HEK293 (cell line): ENCODE data around the gene C2orf42.

ENCODE experiments used
- CTCF ChIA-PET: fragments of 350-600 bp; formaldehyde crosslinking; extraction: SDS; loops from one replicate; lab custom pipeline; 2021; ENCODE audit warnings: antibody characterized with exemption; lab: Yijun Ruan, JAX
- POLR2A ChIA-PET: fragments of 300-600 bp; formaldehyde crosslinking; extraction: SDS; loops from one replicate; lab custom pipeline; 2020; ENCODE audit warnings: antibody characterized with exemption, inconsistent platforms; lab: Yijun Ruan, JAX
- H3K27ac ChIP-seq: fragments of 200-500 bp; sonication (Bioruptor generic); 2 replicates; pipeline ENCODE4 v1.5.1; 2014; ENCODE audit warnings: low read depth, low read length, control low read depth, inconsistent platforms; ENCODE audit errors: extremely low read depth
- H3K36me3 ChIP-seq, 2 experiments: fragments of 200-500 bp in 1 of 2; sonication (Bioruptor generic) in 1 of 2; 1 replicate in 1 of 2; 2 replicates in 1 of 2; pipeline ENCODE4 v1.5.1; 2014 to 2017; ENCODE audit warnings: inconsistent platforms in 2 of 2, low read length in 2 of 2; ENCODE audit not compliant: control insufficient read depth in 2 of 2, insufficient read depth in 1 of 2
- H3K4me1 ChIP-seq: fragments of 200-500 bp; sonication (Bioruptor generic); 2 replicates; pipeline ENCODE4 v1.5.1; 2014; ENCODE audit warnings: mild to moderate bottlenecking, low read length, inconsistent platforms; ENCODE audit not compliant: control insufficient read depth, insufficient read depth
- H3K4me3 ChIP-seq: 2 replicates; pipeline ENCODE4 v1.5.1; 2011; ENCODE audit warnings: low read depth, mild to moderate bottlenecking, control low read depth, low read length, moderate library complexity
- H3K9me3 ChIP-seq: fragments of 200-500 bp; sonication (Bioruptor generic); 2 replicates; pipeline ENCODE4 v1.5.1; 2014; ENCODE audit warnings: low read depth, low read length, inconsistent platforms; ENCODE audit not compliant: control insufficient read depth, insufficient read depth
- HOXA7 ChIP-seq: sonication (generic); formaldehyde crosslinking; IDR thresholded peaks from 2 replicates; pipeline ENCODE4 v1.8.1; 2022; ENCODE audit warnings: missing genetic modification reagents, borderline replicate concordance
- KLF9 ChIP-seq: fragments of 450-650 bp; formaldehyde crosslinking; IDR thresholded peaks from 2 replicates; pipeline ENCODE4 v1.5.1; 2016; ENCODE audit warnings: missing biosample characterization, missing genetic modification characterization, low read depth
- MEIS1 ChIP-seq: sonication (generic); formaldehyde crosslinking; IDR thresholded peaks from 2 replicates; pipeline ENCODE4 v1.8.1; 2022; ENCODE audit warnings: missing genetic modification reagents, mild to moderate bottlenecking, borderline replicate concordance
- OVOL3 ChIP-seq: fragments of 450-650 bp; formaldehyde crosslinking; IDR thresholded peaks from 2 replicates; pipeline ENCODE4 v1.5.1; 2016; ENCODE audit warnings: missing biosample characterization, missing genetic modification characterization
- ZNF146 ChIP-seq: fragments of 450-650 bp; formaldehyde crosslinking; IDR thresholded peaks from 2 replicates; pipeline ENCODE4 v1.5.1; 2016; ENCODE audit warnings: missing biosample characterization, missing genetic modification characterization
- ZNF184 ChIP-seq: fragments of 450-650 bp; IDR thresholded peaks from 2 replicates; pipeline ENCODE4 v1.5.1; 2018; ENCODE audit warnings: missing biosample characterization, mild to moderate bottlenecking, missing genetic modification characterization
- ZNF26 ChIP-seq: fragments of 450-650 bp; formaldehyde crosslinking; IDR thresholded peaks from 2 replicates; pipeline ENCODE4 v1.5.1; 2016; ENCODE audit warnings: missing biosample characterization, missing genetic modification characterization
- ZNF423 ChIP-seq: fragments of 450-650 bp; formaldehyde crosslinking; IDR thresholded peaks from 2 replicates; pipeline ENCODE4 v1.5.1; 2016; ENCODE audit warnings: missing biosample characterization, missing genetic modification characterization
- ZNF518A ChIP-seq: fragments of 450-650 bp; formaldehyde crosslinking; conservative IDR thresholded peaks from 2 replicates; pipeline ENCODE4 v1.5.1; 2016; ENCODE audit warnings: low read depth, missing biosample characterization, missing genetic modification characterization
- ZNF544 ChIP-seq: fragments of 450-650 bp; formaldehyde crosslinking; IDR thresholded peaks from 2 replicates; pipeline ENCODE4 v1.5.0; 2017; ENCODE audit warnings: missing biosample characterization, missing genetic modification characterization
- ZNF555 ChIP-seq: fragments of 450-650 bp; formaldehyde crosslinking; conservative IDR thresholded peaks from 2 replicates; pipeline ENCODE4 v1.5.1; 2017; ENCODE audit warnings: missing biosample characterization, mild to moderate bottlenecking, missing genetic modification characterization, inconsistent platforms
- ZNF558 ChIP-seq: fragments of 450-650 bp; formaldehyde crosslinking; IDR thresholded peaks from 2 replicates; pipeline ENCODE4 v1.5.1; 2016; ENCODE audit warnings: missing biosample characterization, missing genetic modification characterization
- ZNF777 ChIP-seq: fragments of 450-650 bp; formaldehyde crosslinking; IDR thresholded peaks from 2 replicates; pipeline ENCODE4 v1.5.1; 2017; ENCODE audit warnings: missing biosample characterization, missing genetic modification characterization, borderline replicate concordance
- ZSCAN5A ChIP-seq: fragments of 450-650 bp; formaldehyde crosslinking; IDR thresholded peaks from 2 replicates; pipeline ENCODE4 v1.5.1; 2016; ENCODE audit warnings: missing biosample characterization, missing genetic modification characterization
- TF ChIP-seq, protein P1 (sequence below): fragments of 450-650 bp; formaldehyde crosslinking; IDR thresholded peaks from 2 replicates; pipeline ENCODE4 v1.5.1; 2016; ENCODE audit warnings: missing biosample characterization, missing genetic modification characterization, borderline replicate concordance
- TF ChIP-seq, protein P2 (sequence below): fragments of 450-650 bp; formaldehyde crosslinking; IDR thresholded peaks from 2 replicates; pipeline ENCODE4 v1.5.0; 2017; ENCODE audit warnings: missing biosample characterization, missing genetic modification characterization, borderline replicate concordance

C2orf42 gene

DNA sequence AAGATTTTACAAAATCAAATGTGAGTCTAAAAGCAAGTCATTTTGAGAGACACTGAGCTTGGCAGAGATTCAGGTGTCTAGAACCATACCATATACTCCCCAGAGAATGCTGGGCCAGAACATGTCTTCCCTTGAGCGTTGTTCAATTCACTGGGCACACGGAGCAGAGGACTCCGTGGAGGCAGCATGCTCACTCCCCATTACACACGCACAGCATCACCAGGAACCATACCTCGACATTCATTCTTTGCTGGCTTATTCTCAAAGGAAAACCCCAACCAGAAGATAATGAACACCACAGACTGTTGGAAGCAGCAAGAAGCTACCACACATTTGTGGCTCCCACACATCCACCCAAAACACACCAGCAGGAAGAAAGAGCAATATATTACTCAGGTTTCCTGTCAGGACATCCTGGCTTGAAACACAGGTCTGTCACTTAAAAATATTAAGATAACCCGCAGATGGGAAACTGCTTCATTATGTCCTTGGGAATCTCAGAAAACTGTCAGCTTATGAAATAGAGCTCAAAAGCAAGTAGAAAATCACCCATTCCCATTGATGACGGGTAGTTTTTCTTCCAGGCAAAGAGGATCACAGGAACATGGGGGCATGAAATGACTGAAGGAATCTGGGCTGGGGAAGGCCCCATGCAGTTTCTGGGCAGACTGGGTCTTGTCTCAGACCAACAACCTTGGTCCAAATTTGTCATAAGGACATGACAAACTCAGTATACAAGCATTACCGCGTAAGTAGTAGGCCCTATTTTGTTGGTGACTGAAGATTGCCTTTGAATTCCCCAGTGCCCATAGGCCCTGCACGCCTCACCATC, 57.1 kb downstream of the C2orf42 start:
- CTCF ChIA-PET = interaction anchor here (1.2 to 1.5 kb wide), 2 partner anchors 9 to 221 kb away, joined by 3 read pairs; no protein-coding TSS in a partner anchor
- no peaks in the 10 kb centered on the region for H3K9me3 ChIP-seq
- H3K4me1 ChIP-seq = peaks cover 23% of the 10 kb centered on the region
- TF ChIP-seq, protein P1, sequence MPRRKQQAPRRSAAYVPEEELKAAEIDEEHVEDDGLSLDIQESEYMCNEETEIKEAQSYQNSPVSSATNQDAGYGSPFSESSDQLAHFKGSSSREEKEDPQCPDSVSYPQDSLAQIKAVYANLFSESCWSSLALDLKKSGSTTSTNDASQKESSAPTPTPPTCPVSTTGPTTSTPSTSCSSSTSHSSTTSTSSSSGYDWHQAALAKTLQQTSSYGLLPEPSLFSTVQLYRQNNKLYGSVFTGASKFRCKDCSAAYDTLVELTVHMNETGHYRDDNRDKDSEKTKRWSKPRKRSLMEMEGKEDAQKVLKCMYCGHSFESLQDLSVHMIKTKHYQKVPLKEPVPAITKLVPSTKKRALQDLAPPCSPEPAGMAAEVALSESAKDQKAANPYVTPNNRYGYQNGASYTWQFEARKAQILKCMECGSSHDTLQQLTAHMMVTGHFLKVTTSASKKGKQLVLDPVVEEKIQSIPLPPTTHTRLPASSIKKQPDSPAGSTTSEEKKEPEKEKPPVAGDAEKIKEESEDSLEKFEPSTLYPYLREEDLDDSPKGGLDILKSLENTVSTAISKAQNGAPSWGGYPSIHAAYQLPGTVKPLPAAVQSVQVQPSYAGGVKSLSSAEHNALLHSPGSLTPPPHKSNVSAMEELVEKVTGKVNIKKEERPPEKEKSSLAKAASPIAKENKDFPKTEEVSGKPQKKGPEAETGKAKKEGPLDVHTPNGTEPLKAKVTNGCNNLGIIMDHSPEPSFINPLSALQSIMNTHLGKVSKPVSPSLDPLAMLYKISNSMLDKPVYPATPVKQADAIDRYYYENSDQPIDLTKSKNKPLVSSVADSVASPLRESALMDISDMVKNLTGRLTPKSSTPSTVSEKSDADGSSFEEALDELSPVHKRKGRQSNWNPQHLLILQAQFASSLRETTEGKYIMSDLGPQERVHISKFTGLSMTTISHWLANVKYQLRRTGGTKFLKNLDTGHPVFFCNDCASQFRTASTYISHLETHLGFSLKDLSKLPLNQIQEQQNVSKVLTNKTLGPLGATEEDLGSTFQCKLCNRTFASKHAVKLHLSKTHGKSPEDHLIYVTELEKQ (tag by site-specific recombination) = no peak
- TF ChIP-seq ZNF558 (tag by site-specific recombination) (no peak), ZNF184 (tag by site-specific recombination) (no peak), HOXA7 (CRISPR knock-in tag) (no peak), ZNF777 (tag by site-specific recombination) (no peak), OVOL3 (tag by site-specific recombination) (no peak), ZSCAN5A (tag by site-specific recombination) (no peak), ZNF146 (tag by site-specific recombination) (no peak), ZNF518A (tag by site-specific recombination) (no peak), ZNF423 (tag by site-specific recombination) (no peak), ZNF555 (no peak), KLF9 (no peak)
- TF ChIP-seq, all 188 proteins: peak for 0
- H3K36me3 ChIP-seq = no peaks in the 10 kb centered on the region
- POLR2A ChIA-PET = interaction anchor here (1.6 to 1.8 kb wide), 3 partner anchors 9 to 219 kb away, joined by 6 to 10 read pairs (median 6); partner anchors contain the start of gene MXD1
- peak overlapping the region; percentile 92 for H3K27ac ChIP-seq
- no peak overlapping the region for H3K4me3 ChIP-seq

DNA sequence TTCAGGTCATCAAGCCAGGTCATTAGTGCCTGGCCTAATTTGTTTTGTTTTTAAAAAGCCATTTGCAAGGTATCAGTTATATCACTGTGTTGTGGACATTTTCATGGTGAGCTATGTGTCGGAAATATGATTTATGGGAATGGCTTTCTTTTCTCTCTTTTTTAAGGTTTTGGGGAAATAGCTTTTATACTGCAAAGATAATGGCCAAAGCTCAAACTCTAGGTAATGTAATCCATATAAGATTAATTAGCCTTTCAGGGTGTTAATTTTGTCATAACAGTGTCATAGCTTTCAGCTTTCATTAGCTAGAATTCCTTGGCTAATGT, 57.7 kb downstream of the C2orf42 start:
- peak overlapping the region; percentile 92 for H3K27ac ChIP-seq
- ChIA-PET CTCF (interaction anchor here (1.2 kb wide), 1 partner anchor 10 kb away, joined by 3 read pairs; no protein-coding TSS in a partner anchor), POLR2A (interaction anchor here (0.7 to 1.8 kb wide), 5 partner anchors 9 to 219 kb away, joined by 4 to 10 read pairs (median 6); partner anchors contain the start of genes C2orf42 and MXD1)
- H3K9me3 ChIP-seq = no peaks in the 10 kb centered on the region
- no peak overlapping the region for H3K4me3 ChIP-seq
- H3K36me3 ChIP-seq = no peaks in the 10 kb centered on the region
- TF ChIP-seq ZNF26 (tag by site-specific recombination) = no peak
- no peak for TF ChIP-seq ZNF544 (tag by site-specific recombination)
- 0 out of 2 replicates have a peak, but pooled peaks have one; percentile 18 for TF ChIP-seq MEIS1
- TF ChIP-seq, protein P2, sequence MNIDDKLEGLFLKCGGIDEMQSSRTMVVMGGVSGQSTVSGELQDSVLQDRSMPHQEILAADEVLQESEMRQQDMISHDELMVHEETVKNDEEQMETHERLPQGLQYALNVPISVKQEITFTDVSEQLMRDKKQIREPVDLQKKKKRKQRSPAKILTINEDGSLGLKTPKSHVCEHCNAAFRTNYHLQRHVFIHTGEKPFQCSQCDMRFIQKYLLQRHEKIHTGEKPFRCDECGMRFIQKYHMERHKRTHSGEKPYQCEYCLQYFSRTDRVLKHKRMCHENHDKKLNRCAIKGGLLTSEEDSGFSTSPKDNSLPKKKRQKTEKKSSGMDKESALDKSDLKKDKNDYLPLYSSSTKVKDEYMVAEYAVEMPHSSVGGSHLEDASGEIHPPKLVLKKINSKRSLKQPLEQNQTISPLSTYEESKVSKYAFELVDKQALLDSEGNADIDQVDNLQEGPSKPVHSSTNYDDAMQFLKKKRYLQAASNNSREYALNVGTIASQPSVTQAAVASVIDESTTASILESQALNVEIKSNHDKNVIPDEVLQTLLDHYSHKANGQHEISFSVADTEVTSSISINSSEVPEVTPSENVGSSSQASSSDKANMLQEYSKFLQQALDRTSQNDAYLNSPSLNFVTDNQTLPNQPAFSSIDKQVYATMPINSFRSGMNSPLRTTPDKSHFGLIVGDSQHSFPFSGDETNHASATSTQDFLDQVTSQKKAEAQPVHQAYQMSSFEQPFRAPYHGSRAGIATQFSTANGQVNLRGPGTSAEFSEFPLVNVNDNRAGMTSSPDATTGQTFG (tag by site-specific recombination) = no peak
- peaks cover 23% of the 10 kb centered on the region for H3K4me1 ChIP-seq
